Cardiac muscle cell (in vitro differentiated cells and primary cell): ENCODE results near the gene FOXI1. TPM values are rescaled to one million over a fixed set of nuclear protein-coding genes. Genes with fewer than 3 reads are reported as not detected.

ENCODE experiments used
- DNase-seq, 2 donors: peaks; one replicate each; pipeline versions ENCODE4 v3.0.0 to v3.0.0-alpha.2; 2010 to 2017; ENCODE audit warnings: low read depth in 1 of 2, low spot score in 1 of 2
- H3K27ac ChIP-seq: fragments of 200-600 bp; sonication (generic); 2 replicates; pipeline ENCODE4 v1.5.1; 2016
- H3K27me3 ChIP-seq: fragments of 200-600 bp; sonication (generic); 2 replicates; pipeline ENCODE4 v1.6.0; 2016; ENCODE audit warnings: control low read depth
- H3K36me3 ChIP-seq: fragments of 200-600 bp; sonication (generic); 2 replicates; pipeline ENCODE4 v1.5.1; 2016; ENCODE audit warnings: control low read depth
- H3K4me1 ChIP-seq: fragments of 200-600 bp; sonication (generic); 2 replicates; pipeline ENCODE4 v1.8.1; 2017; ENCODE audit warnings: low read depth, mild to moderate bottlenecking, mixed run types
- H3K4me3 ChIP-seq: fragments of 200-600 bp; sonication (generic); 2 replicates; pipeline ENCODE4 v1.5.1; 2016; ENCODE audit warnings: mild to moderate bottlenecking
- H3K9me3 ChIP-seq: fragments of 200-600 bp; sonication (generic); 2 replicates; pipeline ENCODE4 v1.5.1; 2017; ENCODE audit warnings: low read depth, mild to moderate bottlenecking, control low read depth
- CTCF ChIP-seq: IDR thresholded peaks from 2 replicates; pipeline ENCODE4 v1.5.1; 2012; ENCODE audit warnings: low read depth, mild to moderate bottlenecking, low read length
- polyA plus RNA-seq: library from polyadenylated mRNA; unstranded; fragments of >200 nt; fragmentation: Nextera tagmentation; extraction: Ambion mirVana; gene quantifications from 2 replicates; pipeline ENCODE4 v1.2.1, GENCODE V29; 2016
- total RNA-seq: library from RNA; depleted of rRNA; stranded (reverse); fragments of >200 nt; gene quantifications from 2 replicates; pipeline ENCODE4 v1.2.3, GENCODE V29; 2016

Gene FOXI1
- total and polyA plus RNA-seq, 2 experiments from 2014 or later, result not detected

GRCh38 chr5:170095646-170096045 is 10.1 kb upstream of the FOXI1 start:
- H3K9me3 ChIP-seq, result no peaks in the 10 kb centered on the region
- H3K27me3 ChIP-seq, result no peaks in the 10 kb centered on the region
- no peaks in the 10 kb centered on the region for H3K4me1 ChIP-seq
- no peak overlapping the region for H3K27ac ChIP-seq
- no peaks in the 10 kb centered on the region for H3K36me3 ChIP-seq
- TF ChIP-seq CTCF, result no peak
- no peak for DNase-seq
- H3K4me3 ChIP-seq, result no peak overlapping the region

GRCh38 chr5:170097934-170098333 is 7.8 kb upstream of the FOXI1 start:
- no peaks in the 10 kb centered on the region for H3K27me3 ChIP-seq
- no peaks in the 10 kb centered on the region for H3K36me3 ChIP-seq
- H3K9me3 ChIP-seq, result no peaks in the 10 kb centered on the region
- TF ChIP-seq CTCF, result no peak
- no peak overlapping the region for H3K4me3 ChIP-seq
- DNase-seq, result no peak
- H3K4me1 ChIP-seq, result no peaks in the 10 kb centered on the region
- H3K27ac ChIP-seq, result no peak overlapping the region

GRCh38 chr5:170100066-170100943 is 5.4 kb upstream of the FOXI1 start:
- Histone ChIP-seq H3K27me3 (no peaks in the 10 kb centered on the region), H3K4me3 (no peak overlapping the region), H3K27ac (no peak overlapping the region), H3K36me3 (no peaks in the 10 kb centered on the region), H3K9me3 (no peaks in the 10 kb centered on the region), H3K4me1 (no peaks in the 10 kb centered on the region)
- TF ChIP-seq CTCF, result peak; percentile 78
- peak; percentile 89 to 92 for DNase-seq

- H3K9me3 ChIP-seq, result no peaks in the 10 kb centered on the region
- no peak for DNase-seq
These were observed 2.2 kb upstream of the FOXI1 start for GRCh38 chr5:170103447-170103846.

GRCh38 chr5:170104299-170104698 is 1.4 kb upstream of the FOXI1 start:
- no peak for DNase-seq
- H3K27me3 ChIP-seq, result no peaks in the 10 kb centered on the region
- TF ChIP-seq CTCF, result no peak

More at GRCh38 chr5:170103447-170103846, 2.2 kb upstream of the FOXI1 start:
- no peaks in the 10 kb centered on the region for H3K27me3 ChIP-seq
- TF ChIP-seq CTCF, result no peak
- no peaks in the 10 kb centered on the region for H3K36me3 ChIP-seq
- H3K4me3 ChIP-seq, result no peak overlapping the region
- no peaks in the 10 kb centered on the region for H3K4me1 ChIP-seq
- H3K27ac ChIP-seq, result no peak overlapping the region

More at GRCh38 chr5:170104299-170104698, 1.4 kb upstream of the FOXI1 start:
- no peaks in the 10 kb centered on the region for H3K36me3 ChIP-seq
- H3K27ac ChIP-seq, result no peak overlapping the region
- no peaks in the 10 kb centered on the region for H3K9me3 ChIP-seq
- no peaks in the 10 kb centered on the region for H3K4me1 ChIP-seq
- H3K4me3 ChIP-seq, result no peak overlapping the region
